Measurements from ENCODE around the gene ABCA9.
"Not testable (repeated sequence)": the region's sequence is repeated elsewhere in the genome, so short reads cannot be mapped to it uniquely, and the experiment has no call there.

The ABCA9 gene

DNA sequence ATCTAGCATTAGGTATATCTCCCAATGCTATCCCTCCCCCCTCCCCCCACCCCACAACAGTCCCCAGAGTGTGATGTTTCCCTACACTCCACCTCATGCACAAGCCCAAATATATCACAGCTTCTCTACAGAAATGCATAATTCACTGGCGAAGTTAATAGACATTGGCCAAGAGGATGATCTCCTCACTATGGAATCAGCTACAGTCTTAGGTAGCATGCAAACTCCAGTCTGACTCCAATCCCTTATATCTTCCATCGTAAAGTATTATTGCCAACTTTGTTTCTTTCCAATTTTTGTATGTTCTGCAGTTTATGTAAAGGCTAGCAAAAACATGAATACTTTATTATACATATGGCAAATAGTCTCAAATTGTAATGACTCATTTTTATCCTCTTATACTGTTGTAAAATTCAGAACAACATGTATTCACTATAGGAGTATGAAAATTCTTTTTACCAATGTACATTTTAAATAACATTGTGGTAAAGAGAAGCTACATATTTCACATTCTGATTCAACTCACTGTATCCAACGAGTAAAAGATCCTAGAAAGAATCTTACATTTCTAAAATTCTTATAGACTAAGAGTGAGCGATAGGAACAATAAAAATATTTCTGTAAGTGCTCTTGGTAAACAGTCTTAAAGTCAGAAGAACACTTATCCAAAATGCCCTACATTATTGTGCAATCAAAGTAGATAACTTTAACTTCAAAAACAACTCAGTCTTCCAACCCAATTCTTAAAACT lies 106.4 kb downstream of the ABCA9 start:
- Histone ChIP-seq H3K4me3 (no peak overlapping the region), H4K20me1 (no peaks in the 10 kb centered on the region), H3K27ac (no peak overlapping the region), H3K4me1 (no peaks in the 10 kb centered on the region), H3K9me3 (replicated peaks in 1 of 11) (peaks cover 0 to 4% (median 4%) of the 10 kb centered on the region in 11 experiments; a peak in 8 of 22 replicates), H3K27me3 (no peaks in the 10 kb centered on the region), H3K36me3 (no peaks in the 10 kb centered on the region), H3K4me2 (no peak overlapping the region), H3K9ac (no peak overlapping the region)
- TF ChIP-seq Cebpa-rat (IDR thresholded peaks at IDR 0.05), result no peak; a peak in 1 of 22 replicates

DNA sequence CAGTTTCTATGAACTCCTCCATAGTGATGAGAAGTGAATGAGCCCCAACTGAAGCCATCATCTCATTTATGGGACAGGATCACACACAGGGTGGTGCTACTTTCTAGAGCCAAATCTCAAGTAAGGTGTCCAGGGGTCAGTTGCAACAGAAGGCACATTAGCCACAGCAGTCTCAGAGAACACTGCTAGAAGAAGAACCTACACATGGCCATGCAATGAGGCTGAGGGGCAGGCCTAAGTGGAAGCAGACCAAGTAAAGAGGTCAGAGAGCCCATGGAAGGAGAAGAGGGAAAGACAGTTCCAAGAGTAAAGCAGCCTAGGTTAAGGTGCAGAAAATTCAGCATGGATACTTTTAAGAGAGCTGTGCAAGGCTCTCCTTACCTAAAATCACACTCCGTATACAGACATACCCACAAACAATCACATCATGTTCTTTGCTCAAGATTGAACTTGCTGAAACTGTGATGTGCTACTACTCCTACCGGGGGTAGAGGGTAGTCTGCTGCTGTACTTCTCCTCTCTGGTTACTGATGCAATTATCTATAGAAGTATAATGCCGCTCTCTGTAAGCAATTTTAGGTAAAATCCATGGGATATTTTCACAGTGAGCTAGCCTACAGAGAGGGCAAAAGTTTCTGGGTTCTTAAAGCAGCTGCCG lies 107.3 kb downstream of the ABCA9 start:
- Histone ChIP-seq H3K9me3 (replicated peaks in 1 of 11) (no peaks in the 10 kb centered on the region), H4K20me1 (no peaks in the 10 kb centered on the region), H3K4me1 (no peaks in the 10 kb centered on the region), H3K4me2 (no peak overlapping the region), H3K36me3 (no peaks in the 10 kb centered on the region), H3K9ac (no peak overlapping the region), H3K27ac (no peak overlapping the region), H3K27me3 (no peaks in the 10 kb centered on the region), H3K4me3 (no peak overlapping the region)
- TF ChIP-seq Cebpa-rat (IDR thresholded peaks at IDR 0.05), result no peak

DNA sequence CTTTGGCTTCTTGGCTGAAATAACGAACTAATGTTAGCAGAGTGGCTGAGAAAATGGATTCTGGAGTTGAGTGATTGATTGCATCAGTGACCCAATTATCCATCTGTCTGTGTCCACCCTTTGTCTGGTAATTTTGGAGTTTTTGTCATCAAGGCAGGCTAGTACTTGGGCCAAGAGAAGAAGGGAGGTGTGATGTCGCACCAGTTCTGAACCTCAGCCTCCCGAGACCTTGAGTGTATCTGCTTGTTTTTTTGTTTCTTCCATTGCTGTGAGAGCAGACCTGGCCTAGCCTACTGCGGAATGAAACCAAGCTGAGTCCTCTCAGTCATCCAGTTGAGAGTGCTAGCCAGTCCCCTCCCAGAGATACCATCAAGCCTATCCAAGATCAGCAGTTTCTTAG lies 110.0 kb downstream of the ABCA9 start:
- TF ChIP-seq Cebpa-rat (IDR thresholded peaks at IDR 0.05), result no peak
- Histone ChIP-seq H4K20me1 (no peaks in the 10 kb centered on the region), H3K9ac (no peak overlapping the region), H3K9me3 (replicated peaks in 1 of 11) (peaks cover 0 to 5% (median 0%) of the 10 kb centered on the region in 11 experiments; a peak in 1 of 22 replicates), H3K4me1 (no peaks in the 10 kb centered on the region), H3K36me3 (no peaks in the 10 kb centered on the region), H3K27me3 (no peaks in the 10 kb centered on the region), H3K27ac (no peak overlapping the region), H3K4me2 (no peak overlapping the region), H3K4me3 (no peak overlapping the region)

DNA sequence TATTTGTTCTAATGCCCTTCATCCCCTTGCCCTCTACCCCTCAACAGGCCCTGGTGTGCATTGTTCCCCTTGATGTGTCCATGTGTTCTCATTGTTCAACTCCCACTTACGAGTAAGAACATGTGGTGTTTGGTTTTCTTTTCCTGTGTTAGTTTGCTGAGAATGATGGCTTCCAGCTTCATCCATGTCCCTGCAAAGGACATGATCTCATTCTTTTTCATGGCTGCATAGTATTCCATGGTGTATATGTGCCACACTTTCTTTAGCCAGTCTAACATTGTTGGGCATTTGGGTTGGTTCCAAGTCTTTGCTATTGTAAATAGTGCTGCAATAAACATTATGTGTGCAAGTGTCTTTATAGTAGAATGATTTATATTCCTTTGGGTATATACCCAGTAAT lies 112.9 kb downstream of the ABCA9 start:
- H3K27me3 ChIP-seq; H3K9ac ChIP-seq; H3K4me2 ChIP-seq; H4K20me1 ChIP-seq; H3K27ac ChIP-seq; H3K9me3 ChIP-seq (replicated peaks in 1 of 11); H3K36me3 ChIP-seq; H3K4me1 ChIP-seq; H3K4me3 ChIP-seq: not testable (repeated sequence)

DNA sequence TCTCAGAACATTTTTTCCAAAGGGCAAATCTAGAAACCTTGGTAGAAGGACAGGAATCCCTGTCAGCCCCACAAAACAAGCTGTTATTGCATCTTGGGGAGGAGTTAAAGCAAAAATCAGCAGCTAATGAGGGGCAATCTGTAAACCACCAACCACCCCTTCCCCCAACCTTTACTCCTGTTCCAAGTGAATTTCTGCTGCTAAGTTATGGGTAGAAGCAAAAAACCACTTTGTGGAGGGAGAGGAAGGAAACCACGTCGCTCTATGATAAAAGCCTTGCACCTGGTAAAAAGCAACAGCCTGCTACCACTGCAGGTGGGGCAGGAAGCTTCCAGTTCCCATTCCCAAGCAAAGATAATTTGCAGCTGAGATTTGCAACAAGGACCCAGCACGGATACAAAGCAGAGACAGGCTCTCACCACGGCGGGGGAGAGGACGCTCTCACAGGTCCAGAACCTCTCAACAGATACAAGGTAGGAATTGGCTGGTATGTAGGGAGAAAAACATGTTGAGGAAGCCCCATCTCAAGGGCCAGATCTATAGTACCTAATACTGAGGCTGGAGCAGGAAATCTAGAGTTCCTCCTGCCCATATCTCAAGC lies 116.2 kb downstream of the ABCA9 start:
- H4K20me1 ChIP-seq, result no peaks in the 10 kb centered on the region
- no peak overlapping the region for H3K4me2 ChIP-seq
- no peaks in the 10 kb centered on the region for H3K4me1 ChIP-seq
- no peak for TF ChIP-seq Cebpa-rat (IDR thresholded peaks at IDR 0.05)
- H3K4me3 ChIP-seq, result no peak overlapping the region
- no peaks in the 10 kb centered on the region for H3K36me3 ChIP-seq
- H3K9ac ChIP-seq, result no peak overlapping the region
- H3K9me3 ChIP-seq (replicated peaks in 1 of 11), result peaks cover 0 to 5% (median 0%) of the 10 kb centered on the region in 11 experiments; a peak in 1 of 22 replicates
- no peaks in the 10 kb centered on the region for H3K27me3 ChIP-seq
- H3K27ac ChIP-seq, result no peak overlapping the region

DNA sequence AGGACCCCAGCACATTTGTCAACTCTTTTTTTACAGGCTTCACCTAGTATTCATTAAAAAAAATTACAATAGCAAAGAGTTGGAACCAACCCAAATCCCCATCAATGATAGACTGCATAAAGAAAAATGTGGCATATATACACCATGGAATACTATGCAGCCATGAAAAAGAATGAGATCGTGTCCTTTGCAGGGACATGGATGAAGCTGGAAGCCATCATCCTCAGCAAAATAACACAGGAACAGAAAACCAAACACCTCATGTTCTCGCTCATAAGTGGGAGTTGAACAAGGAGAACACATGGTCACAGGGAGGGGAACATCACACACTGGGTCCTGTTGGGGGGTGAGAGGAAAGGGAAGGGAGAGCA lies 116.9 kb downstream of the ABCA9 start:
- not testable (repeated sequence) for H3K4me1 ChIP-seq; H3K27me3 ChIP-seq; H4K20me1 ChIP-seq; H3K9ac ChIP-seq; H3K27ac ChIP-seq; H3K9me3 ChIP-seq (replicated peaks in 1 of 11); H3K36me3 ChIP-seq; H3K4me3 ChIP-seq; H3K4me2 ChIP-seq

DNA sequence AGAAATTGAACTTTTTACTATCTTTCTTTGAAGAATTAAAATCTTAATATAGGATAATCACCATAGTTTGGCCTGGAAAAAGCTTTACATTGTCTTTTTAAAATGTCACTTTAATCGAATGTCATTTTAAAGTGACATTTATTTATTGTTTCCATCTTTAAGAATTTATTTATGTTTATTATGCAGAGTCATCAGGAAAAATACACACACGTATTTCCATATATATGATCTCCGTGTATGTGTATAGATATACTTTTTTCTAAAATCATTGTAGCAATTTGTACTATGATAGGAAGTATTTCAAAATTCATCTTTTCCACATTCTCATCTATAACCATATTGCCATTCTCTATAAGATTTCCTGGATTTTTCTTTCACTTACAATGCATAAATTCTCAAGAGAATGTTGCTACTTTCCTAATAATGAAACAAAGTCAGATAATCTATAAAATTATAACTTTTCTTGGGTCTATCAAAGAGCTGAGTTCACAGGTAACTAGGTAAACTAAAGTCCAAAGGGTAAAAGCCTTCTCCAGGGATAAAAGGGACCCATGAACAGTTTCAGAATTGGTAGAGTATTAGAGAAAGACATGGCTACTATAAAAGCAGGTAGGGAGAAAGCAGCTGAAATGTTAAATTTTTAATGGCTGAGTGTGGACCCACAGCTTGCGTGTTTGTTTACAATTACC lies 117.5 kb downstream of the ABCA9 start:
- H4K20me1 ChIP-seq, result no peaks in the 10 kb centered on the region
- H3K27me3 ChIP-seq, result no peaks in the 10 kb centered on the region
- H3K4me1 ChIP-seq, result no peaks in the 10 kb centered on the region
- no peak overlapping the region for H3K27ac ChIP-seq
- no peak overlapping the region for H3K9ac ChIP-seq
- no peak overlapping the region for H3K4me2 ChIP-seq
- no peak for TF ChIP-seq Cebpa-rat (IDR thresholded peaks at IDR 0.05)
- no peak overlapping the region for H3K4me3 ChIP-seq
- no peaks in the 10 kb centered on the region for H3K36me3 ChIP-seq
- peaks cover 0 to 5% (median 0%) of the 10 kb centered on the region in 11 experiments; a peak in 1 of 22 replicates for H3K9me3 ChIP-seq (replicated peaks in 1 of 11)

DNA sequence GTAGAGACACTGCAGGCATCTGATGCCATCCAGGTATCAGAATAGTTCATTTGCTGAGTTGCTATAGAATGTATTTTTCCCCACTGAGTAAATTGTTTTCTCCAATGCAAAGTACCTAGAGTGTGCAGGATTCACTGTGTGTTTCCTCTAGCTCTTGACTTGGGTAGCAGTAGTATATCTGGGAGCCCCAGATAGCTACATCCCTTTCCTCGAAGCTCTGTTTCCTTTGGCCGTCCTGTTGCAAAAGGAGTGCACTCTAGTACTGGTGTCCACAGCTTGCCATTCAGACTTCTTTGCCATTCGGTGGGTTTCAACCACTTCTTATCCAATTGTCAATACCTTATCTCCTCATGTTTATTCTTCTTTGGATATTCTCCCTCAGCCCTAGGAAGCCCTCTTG lies 118.3 kb downstream of the ABCA9 start:
- Histone ChIP-seq H3K4me1 (no peaks in the 10 kb centered on the region), H3K9ac (no peak overlapping the region), H3K9me3 (replicated peaks in 1 of 11) (no peaks in the 10 kb centered on the region), H3K27ac (no peak overlapping the region), H4K20me1 (no peaks in the 10 kb centered on the region), H3K27me3 (no peaks in the 10 kb centered on the region), H3K36me3 (no peaks in the 10 kb centered on the region), H3K4me3 (no peak overlapping the region), H3K4me2 (no peak overlapping the region)
- no peak for TF ChIP-seq Cebpa-rat (IDR thresholded peaks at IDR 0.05)

DNA sequence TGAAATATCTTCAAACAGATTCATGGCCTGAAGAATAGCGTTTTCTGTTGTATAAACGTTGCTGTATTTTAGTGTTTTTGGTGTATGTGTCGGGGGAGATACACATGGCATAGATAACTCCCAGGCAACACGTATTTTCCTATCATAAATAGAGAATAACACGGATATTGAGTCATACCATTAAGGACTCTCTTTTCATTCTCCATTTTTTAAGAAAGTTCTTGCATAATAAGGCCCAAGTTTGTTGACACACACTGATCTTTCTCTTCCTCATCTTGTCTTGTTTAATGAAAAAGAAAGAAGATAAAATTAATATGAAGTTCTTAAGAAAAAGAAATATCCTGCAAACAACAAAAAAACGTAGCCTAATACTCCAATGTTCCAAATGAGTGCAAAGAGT lies 119.0 kb downstream of the ABCA9 start:
- H3K27me3 ChIP-seq, result no peaks in the 10 kb centered on the region
- H4K20me1 ChIP-seq, result no peaks in the 10 kb centered on the region
- no peak overlapping the region for H3K4me3 ChIP-seq
- TF ChIP-seq Cebpa-rat (IDR thresholded peaks at IDR 0.05), result no peak
- no peak overlapping the region for H3K4me2 ChIP-seq
- no peaks in the 10 kb centered on the region for H3K4me1 ChIP-seq
- no peak overlapping the region for H3K9ac ChIP-seq
- H3K36me3 ChIP-seq, result no peaks in the 10 kb centered on the region
- H3K27ac ChIP-seq, result no peak overlapping the region
- no peaks in the 10 kb centered on the region for H3K9me3 ChIP-seq (replicated peaks in 1 of 11)

Measured in BLaER1 treated with 17β-estradiol and CSF1 and Interleukin-3, amounts not matched to agents 10 nM and 100 nM (cell line).